Activated T-helper 1 cell treated with anti-CD3 and anti-CD28 coated beads, Interleukin-2, amount 50 U/mL, for 16 hours (primary cell): ENCODE results near the gene BUB3.

Experiments
- DNase-seq, 2 donors: peaks; one replicate each; pipeline ENCODE4 v3.0.0-alpha.2; 2020; ENCODE audit warnings: low read depth in 1 of 2, low spot score in 1 of 2

Gene BUB3

DNA sequence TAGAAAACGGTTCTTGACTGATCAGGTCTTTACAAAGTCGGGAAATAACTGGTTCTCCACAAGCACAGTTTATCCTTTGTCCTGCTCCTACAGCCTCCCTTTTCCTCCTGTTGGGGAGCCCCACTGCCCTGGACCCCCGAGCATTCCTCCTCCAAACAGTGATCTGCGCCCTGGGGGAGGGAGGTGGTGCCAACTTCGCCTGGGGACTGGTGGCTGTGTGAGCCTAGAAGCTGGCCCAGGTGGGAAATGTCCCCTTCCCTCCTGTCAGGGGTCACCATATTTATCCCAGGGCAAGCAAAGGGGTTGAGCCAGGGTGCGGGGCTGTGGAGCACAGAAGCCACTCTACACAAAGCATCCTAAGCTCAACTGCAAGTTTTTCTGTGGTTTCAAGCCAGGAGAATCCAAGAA, 13.2 kb upstream of the BUB3 start:
- no peak for DNase-seq

GRCh38 chr10:123141791-123142700, 12.2 kb upstream of the BUB3 start:
- DNase-seq: no peak

GRCh38 chr10:123142701-123143161, 11.5 kb upstream of the BUB3 start:
- DNase-seq: no peak

DNA sequence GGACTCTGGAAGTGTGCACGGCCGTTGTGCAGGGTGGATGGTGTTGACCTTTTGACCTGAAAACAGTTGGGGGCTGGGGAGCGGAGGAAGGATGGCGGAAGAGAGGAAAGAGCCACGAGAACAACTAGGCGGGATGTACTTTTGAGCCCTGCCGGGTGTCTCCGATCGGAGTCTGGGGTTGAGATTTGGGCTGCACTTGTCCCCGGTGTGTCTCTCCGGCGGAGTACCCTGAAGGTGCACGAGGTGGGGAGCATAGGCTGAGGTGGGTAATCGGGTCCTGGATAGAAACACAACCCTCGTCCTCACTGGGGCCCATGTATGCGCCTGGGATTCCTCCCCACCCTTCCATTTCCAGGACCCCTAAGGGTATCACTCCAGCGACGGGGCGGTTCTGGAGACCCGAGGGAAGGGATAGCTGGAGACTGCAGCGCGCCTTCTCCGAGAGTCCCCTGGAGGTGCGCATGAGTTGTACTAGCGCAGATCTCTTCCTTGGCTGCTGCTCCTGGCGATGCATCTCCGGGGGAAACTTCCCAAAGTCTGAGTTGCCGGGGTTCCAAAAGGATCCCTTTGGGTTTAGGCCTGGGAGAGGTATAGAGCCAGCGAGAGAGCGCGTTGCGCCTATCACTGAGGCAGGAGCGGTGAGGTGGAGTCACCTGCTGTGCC, 10.9 kb upstream of the BUB3 start:
- no peak for DNase-seq

- DNase-seq: no peak
Observed at GRCh38 chr10:123143825-123144168, 10.4 kb upstream of the BUB3 start.

DNA sequence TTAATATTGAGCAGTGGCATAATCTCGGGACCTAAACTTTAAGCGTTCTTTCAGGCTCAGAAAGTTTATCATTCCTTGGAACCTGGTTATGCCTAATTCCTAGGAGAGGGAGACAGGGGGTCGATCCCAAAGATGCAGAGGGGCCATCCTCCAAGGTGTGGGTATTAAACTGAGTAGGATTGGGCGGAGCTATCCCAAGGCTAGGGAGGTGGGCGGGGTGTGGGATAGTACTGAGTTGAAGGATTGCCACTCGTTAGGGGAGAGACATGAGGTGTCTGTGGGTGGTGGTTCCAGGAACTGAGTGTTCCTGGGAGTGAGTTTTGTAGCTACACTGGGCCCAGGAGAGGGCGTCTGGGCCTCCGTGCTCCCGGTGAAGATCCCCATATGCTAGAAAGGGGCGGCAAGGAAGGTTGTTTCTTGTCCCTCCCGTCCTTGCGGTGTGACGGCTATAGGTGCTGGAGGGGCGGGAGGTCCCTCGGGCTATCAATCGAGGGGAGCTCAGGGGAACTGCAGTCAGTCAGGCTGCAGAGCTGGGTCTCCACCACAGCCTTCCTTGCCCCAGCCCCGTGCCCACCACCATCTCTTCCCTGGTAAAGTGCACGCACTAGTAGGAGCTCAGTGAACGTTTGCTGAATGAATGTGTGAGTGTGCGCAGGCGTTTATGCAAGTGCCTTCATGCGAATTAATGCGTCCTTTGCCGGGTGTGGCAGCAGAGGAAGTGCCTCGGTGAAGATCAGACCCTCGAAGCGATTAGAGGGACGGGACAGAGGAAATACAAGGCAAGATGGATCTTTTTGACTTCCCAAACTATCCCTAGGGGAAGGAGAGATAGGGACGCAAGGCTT, 9.3 kb upstream of the BUB3 start:
- no peak for DNase-seq

DNA sequence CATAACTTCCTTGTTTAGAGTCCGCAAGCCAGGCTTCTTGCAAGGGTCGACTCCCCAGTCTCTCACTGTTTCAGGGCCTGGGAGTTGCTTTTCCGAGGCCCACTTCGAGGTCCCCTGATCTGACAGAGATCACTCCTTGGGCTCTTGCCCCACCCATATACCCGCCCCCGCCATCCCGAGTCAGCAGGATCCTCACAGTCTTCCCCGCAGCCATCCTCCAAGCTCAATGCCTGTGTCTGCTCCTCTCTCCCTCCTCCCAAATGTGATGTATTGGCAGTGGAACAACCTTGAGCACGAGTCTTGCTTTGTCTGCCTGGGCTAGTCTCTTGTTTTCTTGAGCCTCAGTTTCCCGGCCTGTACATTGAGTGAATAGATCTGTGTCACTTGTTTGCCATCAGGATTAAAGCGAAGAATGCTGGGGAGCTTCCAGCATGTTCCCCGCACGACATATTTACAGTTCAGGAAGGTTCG, 8.6 kb upstream of the BUB3 start:
- no peak for DNase-seq

DNA sequence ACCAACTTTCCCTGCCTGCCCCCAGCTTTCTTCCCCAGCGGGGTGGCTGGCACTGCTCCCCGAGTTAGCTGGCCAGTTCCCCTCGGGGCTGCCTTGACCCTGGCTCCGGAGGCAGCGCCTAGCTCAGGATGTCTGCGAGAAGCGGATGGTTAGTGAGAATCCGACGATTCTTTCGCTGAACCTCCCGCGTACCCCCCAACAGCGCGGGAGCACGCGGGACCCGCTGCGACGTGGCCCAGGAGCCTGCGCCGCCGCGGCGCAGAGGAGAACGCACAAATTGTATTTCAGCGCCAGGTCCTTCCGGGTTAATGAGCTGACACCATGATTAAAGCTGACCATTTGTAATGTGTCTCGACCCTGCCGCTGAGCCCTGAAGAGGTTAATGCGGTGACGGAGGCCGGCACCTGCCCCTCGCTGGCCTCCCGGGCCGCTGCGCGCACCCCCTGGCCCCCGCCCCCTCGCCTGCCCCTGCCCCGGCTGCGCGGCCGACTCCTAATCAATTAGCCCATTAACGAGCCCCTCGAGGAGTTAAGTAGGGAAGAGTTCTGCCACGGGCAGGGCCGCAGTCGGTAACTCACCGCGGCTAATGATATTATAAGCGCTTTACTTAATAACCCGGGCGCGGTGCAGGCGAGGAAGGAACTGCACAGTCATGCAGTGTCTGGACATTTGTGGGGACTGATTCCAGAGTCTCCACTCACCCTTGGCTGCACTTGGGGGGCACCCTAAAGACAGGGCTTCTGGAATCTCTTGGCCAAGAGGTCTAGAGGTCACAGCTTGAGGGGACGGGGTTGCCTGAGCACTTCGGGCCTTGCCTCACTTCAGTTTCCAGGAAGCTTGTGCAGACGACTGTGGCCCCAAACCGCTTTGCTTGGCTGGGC, 7.9 kb upstream of the BUB3 start:
- DNase-seq: no peak

DNA sequence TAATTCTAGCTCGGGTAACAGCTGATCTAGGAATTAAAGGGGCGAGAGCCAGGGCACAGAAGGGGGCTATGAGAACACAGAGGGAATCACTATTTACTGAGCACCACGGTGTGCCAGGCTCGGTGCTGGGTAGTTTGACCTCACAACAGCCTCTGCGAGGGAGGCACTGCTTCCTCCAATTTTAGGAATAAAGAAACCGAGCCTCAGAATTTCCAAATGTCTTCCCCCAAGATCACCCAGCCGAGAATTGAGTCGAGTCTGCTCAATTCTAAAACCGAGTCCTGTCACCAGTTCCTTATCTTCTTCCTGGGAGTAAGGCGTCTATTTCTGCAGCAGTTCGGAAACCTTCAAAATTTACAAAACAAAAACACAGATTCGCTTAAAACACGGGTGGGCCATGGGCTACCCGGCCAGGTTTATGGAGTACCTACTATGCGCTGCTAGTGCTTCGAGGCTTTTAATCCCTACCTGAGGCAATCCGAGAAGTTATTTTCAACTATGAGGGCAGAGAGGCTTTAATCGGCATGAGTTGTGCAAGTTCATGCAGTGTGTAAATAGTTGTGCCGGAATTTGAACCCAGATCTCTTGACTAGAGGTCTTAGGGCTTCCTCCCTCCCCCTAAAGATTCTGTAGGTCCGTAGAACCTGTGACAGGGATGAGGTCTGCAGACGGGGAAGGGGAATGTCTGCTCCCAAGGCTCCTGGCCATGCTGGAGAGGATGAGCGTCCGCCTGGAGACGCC, 7.1 kb upstream of the BUB3 start:
- DNase-seq: no peak

GRCh38 chr10:123147635-123148413, 6.4 kb upstream of the BUB3 start, which contains the start of gene HMX2:
HMX2 (plus strand) TSS chr10:123148136; CDS start chr10:123148379, 243 bp downstream.
- DNase-seq: no peak

- no peak for DNase-seq
Observed at GRCh38 chr10:123148414-123149161, 5.6 kb upstream of the BUB3 start.

DNA sequence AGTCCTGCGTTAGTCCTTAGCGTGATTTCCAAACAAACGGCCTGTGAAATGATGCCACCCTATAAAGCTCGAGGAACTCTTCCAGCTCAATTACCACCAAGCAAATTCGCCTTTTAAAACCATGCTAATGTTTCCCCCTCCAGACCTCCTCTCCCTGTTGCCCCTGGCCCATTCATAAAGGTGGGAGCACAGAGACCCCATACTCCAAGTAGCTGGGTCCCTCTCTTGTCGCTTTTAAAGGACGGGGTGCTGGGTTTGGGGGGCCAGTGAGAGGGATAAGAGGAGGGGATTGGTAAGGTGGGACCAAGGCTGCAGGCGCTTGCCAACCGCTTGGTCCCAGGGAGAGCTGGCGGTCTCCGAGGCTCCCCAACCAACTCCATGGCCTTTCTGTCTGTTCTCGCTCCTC, 5.0 kb upstream of the BUB3 start:
- DNase-seq: no peak

- DNase-seq: no peak
Observed at GRCh38 chr10:123149568-123150270, 4.5 kb upstream of the BUB3 start.

GRCh38 chr10:123150271-123150985, 3.8 kb upstream of the BUB3 start:
- DNase-seq: no peak

DNA sequence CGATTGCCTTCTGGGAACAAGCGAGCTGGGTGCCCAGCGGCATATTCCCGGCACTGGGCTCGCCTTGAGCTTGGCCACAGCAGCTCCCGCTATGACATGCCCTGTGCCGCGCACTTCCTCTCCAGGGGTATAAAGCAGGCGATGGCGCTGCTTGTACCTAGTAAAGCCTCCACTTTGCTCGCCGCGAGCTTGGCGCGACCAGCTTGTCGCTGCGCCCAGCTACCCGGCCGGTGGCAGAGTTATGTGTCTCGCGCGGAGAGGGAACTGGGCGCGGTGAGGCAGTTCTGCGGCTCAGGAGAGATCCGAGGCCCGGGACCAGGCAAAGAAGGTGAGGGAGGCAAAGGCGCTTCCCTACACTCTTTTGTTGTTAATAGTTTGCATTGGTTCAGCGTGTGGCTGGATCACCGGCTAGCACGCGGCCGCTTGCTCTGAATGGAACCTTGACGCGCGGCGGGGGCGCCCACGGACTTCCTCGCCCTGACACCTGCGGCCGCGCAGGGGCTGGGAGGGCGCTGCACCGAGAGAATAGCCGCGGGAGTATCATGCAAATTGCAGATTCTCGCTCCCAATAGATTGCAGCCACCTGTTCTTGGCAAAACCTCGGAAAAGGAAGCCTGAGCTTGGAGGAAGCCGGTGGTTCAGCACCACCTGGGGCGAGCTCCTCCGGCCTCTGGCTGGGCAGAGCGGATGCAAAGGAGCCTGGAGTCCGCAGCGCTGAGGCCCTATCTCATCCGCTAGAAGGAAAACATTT, 3.0 kb upstream of the BUB3 start:
- DNase-seq: no peak

GRCh38 chr10:123151737-123152135, 2.5 kb upstream of the BUB3 start:
- DNase-seq: no peak
